Rectal smooth muscle tissue (tissue), 1 donor: Measurements from ENCODE around the gene IL19.
"Not testable (repeated sequence)": the region's sequence is repeated elsewhere in the genome, so short reads cannot be mapped to it uniquely, and the experiment has no call there.

Experiments
- H3K27ac ChIP-seq: one replicate; pipeline ENCODE4 v1.7.0; 2013; ENCODE audit warnings: low read depth, low read length, inconsistent platforms
- H3K27me3 ChIP-seq: one replicate; pipeline ENCODE4 v1.7.0; 2013; ENCODE audit warnings: low read length; ENCODE audit not compliant: control insufficient read depth, insufficient read depth
- H3K36me3 ChIP-seq: one replicate; pipeline ENCODE4 v1.7.0; 2013; ENCODE audit warnings: low read length; ENCODE audit not compliant: control insufficient read depth, insufficient read depth
- H3K4me1 ChIP-seq: one replicate; pipeline ENCODE4 v1.7.0; 2013; ENCODE audit warnings: low read length; ENCODE audit not compliant: control insufficient read depth, insufficient read depth
- H3K4me3 ChIP-seq: one replicate; pipeline ENCODE4 v1.7.0; 2013; ENCODE audit warnings: low read length
- H3K9ac ChIP-seq: one replicate; pipeline ENCODE4 v1.7.0; 2013; ENCODE audit warnings: low read length

IL19 gene

GRCh38 chr1:206847946-206848345, 77.4 kb downstream of the IL19 start:
- Histone ChIP-seq H3K4me3 (no peak overlapping the region), H3K36me3 (no peaks in the 10 kb centered on the region), H3K27ac (no peak overlapping the region), H3K27me3 (no peaks in the 10 kb centered on the region), H3K9ac (no peak overlapping the region), H3K4me1 (no peaks in the 10 kb centered on the region)

DNA sequence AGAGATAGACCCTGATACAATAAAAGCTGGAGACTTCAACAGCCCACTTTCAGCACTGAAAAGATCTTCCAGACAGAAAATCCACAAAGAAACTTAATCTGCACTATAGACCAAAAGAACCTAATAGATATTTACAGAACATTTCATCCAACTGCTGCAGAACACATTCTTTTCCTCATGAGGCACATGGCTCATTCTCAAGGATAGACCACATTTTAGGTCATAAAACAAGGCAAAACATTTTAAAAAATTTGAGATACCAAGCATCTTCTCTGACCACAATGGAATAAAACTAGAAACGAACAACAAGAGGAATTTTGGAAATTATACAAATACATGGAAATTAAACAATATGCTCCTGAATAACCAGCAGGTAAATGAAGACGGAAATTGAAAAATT, 79.8 kb downstream of the IL19 start:
- H3K4me3 ChIP-seq, result no peak overlapping the region
- no peak overlapping the region for H3K9ac ChIP-seq
- no peaks in the 10 kb centered on the region for H3K36me3 ChIP-seq
- no peaks in the 10 kb centered on the region for H3K27me3 ChIP-seq
- H3K27ac ChIP-seq, result no peak overlapping the region
- H3K4me1 ChIP-seq, result no peaks in the 10 kb centered on the region

GRCh38 chr1:206851341-206852010, 80.9 kb downstream of the IL19 start:
- H3K27me3 ChIP-seq, result no peaks in the 10 kb centered on the region
- no peak overlapping the region for H3K4me3 ChIP-seq
- H3K36me3 ChIP-seq, result no peaks in the 10 kb centered on the region
- no peak overlapping the region for H3K27ac ChIP-seq
- H3K9ac ChIP-seq, result no peak overlapping the region
- no peaks in the 10 kb centered on the region for H3K4me1 ChIP-seq

DNA sequence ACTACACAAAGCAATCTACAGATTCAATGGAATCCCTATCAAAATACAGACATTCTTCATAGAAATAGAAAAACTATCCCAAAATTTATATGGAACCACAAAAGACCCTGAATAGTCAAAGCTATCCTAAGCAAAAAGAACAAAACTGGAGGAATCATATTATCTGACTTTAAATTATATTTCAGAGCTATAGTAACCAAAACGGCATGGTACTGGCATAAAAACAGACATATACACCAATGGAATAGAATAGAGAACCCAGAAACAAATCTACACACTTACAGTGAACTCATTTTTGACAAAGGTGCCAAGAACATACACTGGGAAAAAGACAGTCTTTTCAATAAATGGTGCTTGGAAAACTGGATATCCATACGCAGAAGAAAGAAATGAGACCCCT, 82.1 kb downstream of the IL19 start:
- not testable (repeated sequence) for H3K4me3 ChIP-seq, H3K36me3 ChIP-seq, H3K27ac ChIP-seq, H3K27me3 ChIP-seq, H3K4me1 ChIP-seq, H3K9ac ChIP-seq

DNA sequence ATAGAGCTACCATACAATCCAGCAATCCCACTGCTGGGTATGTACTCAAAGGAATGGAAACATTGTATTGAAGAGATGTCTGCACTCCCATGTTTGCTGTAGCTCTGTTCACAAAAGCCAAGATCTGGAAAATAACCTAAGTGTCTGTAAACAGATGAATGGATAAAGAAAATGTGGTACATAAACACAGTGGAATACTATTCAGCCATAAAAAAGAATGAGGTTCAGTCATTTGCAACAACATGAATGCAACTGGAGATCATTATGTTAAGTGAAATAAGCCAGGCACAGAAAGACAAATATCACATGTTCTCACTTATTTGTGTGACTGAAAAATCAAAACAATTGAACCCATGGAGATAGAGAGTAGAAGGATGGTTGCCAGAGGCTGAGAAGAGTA, 83.1 kb downstream of the IL19 start:
- H3K36me3 ChIP-seq, H3K9ac ChIP-seq, H3K27ac ChIP-seq, H3K4me1 ChIP-seq, H3K27me3 ChIP-seq, H3K4me3 ChIP-seq: not testable (repeated sequence)

GRCh38 chr1:206854401-206855129, 84.0 kb downstream of the IL19 start:
- no peak overlapping the region for H3K9ac ChIP-seq
- no peaks in the 10 kb centered on the region for H3K27me3 ChIP-seq
- H3K4me1 ChIP-seq, result no peaks in the 10 kb centered on the region
- H3K27ac ChIP-seq, result no peak overlapping the region
- no peaks in the 10 kb centered on the region for H3K36me3 ChIP-seq
- no peak overlapping the region for H3K4me3 ChIP-seq

DNA sequence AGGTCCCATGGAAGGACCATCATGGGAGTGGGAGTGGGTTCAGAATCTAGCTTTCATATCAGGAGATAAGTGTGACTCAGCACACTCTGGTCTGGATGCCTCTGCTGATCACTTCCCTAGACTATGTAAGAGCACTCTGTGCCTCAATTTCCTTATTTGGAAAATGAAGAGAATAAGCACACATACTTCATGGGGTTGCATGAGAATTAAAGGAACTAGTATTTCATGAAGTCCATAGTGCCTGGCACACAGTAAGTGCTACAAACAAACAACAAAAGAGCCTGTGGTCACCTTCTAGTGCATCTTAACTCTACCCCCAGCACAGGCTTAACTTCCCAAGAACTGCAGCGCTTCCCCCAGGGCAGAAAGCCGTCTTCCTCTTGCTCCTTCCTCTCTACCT, 85.3 kb downstream of the IL19 start:
- no peak overlapping the region for H3K27ac ChIP-seq
- H3K27me3 ChIP-seq, result no peaks in the 10 kb centered on the region
- H3K4me1 ChIP-seq, result no peaks in the 10 kb centered on the region
- no peak overlapping the region for H3K4me3 ChIP-seq
- H3K9ac ChIP-seq, result no peak overlapping the region
- H3K36me3 ChIP-seq, result no peaks in the 10 kb centered on the region

GRCh38 chr1:206856674-206857464, 86.3 kb downstream of the IL19 start:
- H3K27me3 ChIP-seq, result no peaks in the 10 kb centered on the region

GRCh38 chr1:206859082-206859521, 88.5 kb downstream of the IL19 start:
- H3K4me3 ChIP-seq, result no peak overlapping the region
- H3K27ac ChIP-seq, result no peak overlapping the region
- no peaks in the 10 kb centered on the region for H3K27me3 ChIP-seq
- H3K9ac ChIP-seq, result no peak overlapping the region
- no peaks in the 10 kb centered on the region for H3K36me3 ChIP-seq
- no peaks in the 10 kb centered on the region for H3K4me1 ChIP-seq

More at GRCh38 chr1:206856674-206857464, 86.3 kb downstream of the IL19 start:
- Histone ChIP-seq H3K9ac (no peak overlapping the region), H3K27ac (no peak overlapping the region), H3K4me3 (no peak overlapping the region), H3K36me3 (no peaks in the 10 kb centered on the region), H3K4me1 (no peaks in the 10 kb centered on the region)

DNA sequence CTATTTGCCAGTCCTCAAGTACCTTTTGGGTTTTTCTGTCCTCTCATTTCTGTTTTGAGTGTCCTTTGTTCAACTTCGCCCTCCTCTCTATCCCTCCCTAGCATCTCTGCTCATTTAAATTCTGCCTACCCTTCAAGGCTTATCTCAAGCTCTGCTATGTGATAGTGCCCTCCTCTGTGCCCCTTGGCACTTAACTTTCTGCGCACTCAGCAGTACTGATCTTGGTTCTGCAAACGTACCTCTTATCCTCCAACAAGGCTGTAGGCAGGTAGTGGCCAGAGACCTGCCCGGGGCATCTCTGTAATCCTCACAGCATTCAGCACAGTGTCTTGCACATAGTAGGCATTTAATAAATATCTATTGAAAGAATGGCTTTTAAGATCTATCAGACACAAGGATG, 89.6 kb downstream of the IL19 start:
- H3K9ac ChIP-seq, result no peak overlapping the region
- H3K4me1 ChIP-seq, result no peaks in the 10 kb centered on the region
- H3K27me3 ChIP-seq, result no peaks in the 10 kb centered on the region
- no peak overlapping the region for H3K4me3 ChIP-seq
- H3K36me3 ChIP-seq, result no peaks in the 10 kb centered on the region
- no peak overlapping the region for H3K27ac ChIP-seq

DNA sequence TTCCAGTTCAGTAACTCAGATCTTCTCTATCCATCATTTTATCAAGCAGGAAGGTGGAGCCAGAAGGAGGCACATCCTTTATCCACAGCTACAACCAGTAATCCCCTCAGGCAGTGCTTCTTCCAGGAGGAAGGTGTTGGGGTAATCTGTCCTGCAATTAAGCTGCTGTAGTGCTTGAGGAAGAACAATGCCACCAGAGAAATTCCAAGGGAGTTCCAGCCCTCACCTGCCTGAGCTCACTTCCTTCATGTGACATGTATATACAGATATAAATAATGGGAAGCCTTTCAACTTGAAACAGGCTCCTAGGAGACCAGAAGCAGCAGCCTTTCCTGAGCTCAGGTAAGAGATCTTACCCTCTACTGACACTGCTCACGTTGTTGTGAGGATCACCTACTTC, 92.7 kb downstream of the IL19 start:
- Histone ChIP-seq H3K27ac (no peak overlapping the region), H3K9ac (no peak overlapping the region), H3K27me3 (no peaks in the 10 kb centered on the region), H3K4me1 (no peaks in the 10 kb centered on the region), H3K36me3 (no peaks in the 10 kb centered on the region), H3K4me3 (no peak overlapping the region)

DNA sequence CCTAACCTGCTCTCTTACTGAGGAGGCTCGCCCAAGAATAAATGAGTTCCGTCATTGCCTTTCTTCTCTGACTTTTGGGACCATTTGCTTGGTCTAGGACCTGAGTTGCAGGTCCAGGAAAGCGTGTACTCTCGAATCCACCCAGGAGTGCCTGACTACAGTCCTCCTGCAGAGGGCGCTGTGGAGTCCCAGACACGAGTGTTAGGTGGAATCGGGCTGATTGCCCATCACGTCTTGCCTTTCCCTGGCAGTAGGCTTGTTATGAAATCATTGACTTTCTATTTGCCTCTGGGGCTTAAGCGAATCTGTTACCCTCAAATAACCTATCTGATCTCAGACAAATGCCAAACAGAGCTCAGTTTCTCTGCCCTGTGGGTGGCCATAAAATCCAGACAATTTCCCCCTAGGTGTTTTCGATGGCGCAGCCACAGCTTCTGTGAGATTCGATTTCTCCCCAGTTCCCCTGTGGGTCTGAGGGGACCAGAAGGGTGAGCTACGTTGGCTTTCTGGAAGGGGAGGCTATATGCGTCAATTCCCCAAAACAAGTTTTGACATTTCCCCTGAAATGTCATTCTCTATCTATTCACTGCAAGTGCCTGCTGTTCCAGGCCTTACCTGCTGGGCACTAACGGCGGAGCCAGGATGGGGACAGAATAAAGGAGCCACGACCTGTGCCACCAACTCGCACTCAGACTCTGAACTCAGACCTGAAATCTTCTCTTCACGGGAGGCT, 94.5 kb downstream of the IL19 start, which contains the start of gene IL20:
Gene IL20 (plus strand): TSS at position 685 of the 733 bp plus-strand sequence. CDS start 230 bp downstream, outside the sequence.
- no peak within 1 kb of the TSS for H3K27ac ChIP-seq
- no peak within 1 kb of the TSS for H3K9ac ChIP-seq

More for the DNA sequence above, 94.5 kb downstream of the IL19 start, which contains the start of gene IL20:
- no peaks in the 10 kb centered on the region for H3K4me1 ChIP-seq
- no peaks in the 10 kb centered on the region for H3K36me3 ChIP-seq
- H3K27me3 ChIP-seq, result no peaks in the 10 kb centered on the region
- H3K4me3 ChIP-seq, result no peak within 1 kb of the TSS
